Neural cell (in vitro differentiated cells): ENCODE measurements around the gene ZNF429.
"Not testable (repeated sequence)": the region's sequence is repeated elsewhere in the genome, so short reads cannot be mapped to it uniquely, and the experiment has no call there.

Experiments
- CTCF ChIP-seq: fragments of 450-650 bp; IDR thresholded peaks from 2 replicates; pipeline ENCODE4 v1.5.1; 2014; ENCODE audit warnings: antibody characterized with exemption, mild to moderate bottlenecking, moderate library complexity; ENCODE audit not compliant: poor library complexity, severe bottlenecking
- POLR2AphosphoS5 ChIP-seq: IDR thresholded peaks from 2 replicates; pipeline ENCODE4 v1.6.1; 2012
- RAD21 ChIP-seq: fragments of 450-650 bp; conservative IDR thresholded peaks from 2 replicates; pipeline ENCODE4 v1.6.1; 2014; ENCODE audit warnings: antibody characterized with exemption, mild to moderate bottlenecking, moderate library complexity

GRCh38 chr19:21482361-21482760 lies 23.0 kb upstream of the ZNF429 start:
- not testable (repeated sequence) for TF ChIP-seq CTCF, RAD21, POLR2AphosphoS5
